Endometrial microvascular endothelial cells (primary cell): ENCODE results near the gene TMEM259. TPM values are rescaled to one million over a fixed set of nuclear protein-coding genes. Genes with fewer than 3 reads are reported as not detected.

ENCODE experiments used
- in situ Hi-C: cut with HindIII; loops from 2 replicates; pipeline ENCODE4 v1.10.0; 2017; ENCODE audit warnings: low sequenced_read_pairs, low pct_unique_long_range_greater_than_20kb; ENCODE audit errors: inconsistent ontology term
- total RNA-seq: library from RNA; depleted of rRNA; stranded (reverse); fragments of >200 nt; gene quantifications from one replicate; pipeline ENCODE4 v1.2.3, GENCODE V29; 2015; ENCODE audit errors: inconsistent ontology term

The TMEM259 gene
- 124 TPM for total RNA-seq

- in situ Hi-C loops = no loop called here
These were observed at the start of gene TMEM259 for GRCh38 chr19:1020868-1021425. TSS of gene TMEM259 (minus strand) at chr19:1021123. CDS start at chr19:1020996, 127 bp downstream.

- in situ Hi-C loops = no loop called here
These were observed 49.6 kb upstream of the TMEM259 start for GRCh38 chr19:1070576-1070930.

- in situ Hi-C loops = no loop called here
These were observed 48.3 kb upstream of the TMEM259 start for GRCh38 chr19:1069009-1069779.

GRCh38 chr19:1068009-1069001 lies 47.4 kb upstream of the TMEM259 start:
- in situ Hi-C loops = no loop called here

GRCh38 chr19:1067341-1067957 lies 46.5 kb upstream of the TMEM259 start:
- in situ Hi-C loops = no loop called here

GRCh38 chr19:1066748-1067340 lies 45.9 kb upstream of the TMEM259 start, which contains the start of gene ARHGAP45:
TSS of gene ARHGAP45 (plus strand) at chr19:1067167. CDS start at chr19:1067406, 239 bp downstream.
- in situ Hi-C loops = no loop called here

- in situ Hi-C loops = no loop called here
These were observed 45.4 kb upstream of the TMEM259 start for GRCh38 chr19:1066251-1066747.

GRCh38 chr19:1065606-1066109 lies 44.7 kb upstream of the TMEM259 start:
- in situ Hi-C loops = no loop called here

- in situ Hi-C loops = no loop called here
These were observed 44.0 kb upstream of the TMEM259 start for GRCh38 chr19:1064661-1065605.

- in situ Hi-C loops = no loop called here
These were observed 43.2 kb upstream of the TMEM259 start for GRCh38 chr19:1063909-1064660.

GRCh38 chr19:1063030-1063908 lies 42.3 kb upstream of the TMEM259 start:
- in situ Hi-C loops = no loop called here

GRCh38 chr19:1062387-1063029 lies 41.6 kb upstream of the TMEM259 start:
- in situ Hi-C loops = no loop called here

GRCh38 chr19:1061987-1062386 lies 41.1 kb upstream of the TMEM259 start:
- in situ Hi-C loops = no loop called here

- in situ Hi-C loops = no loop called here
These were observed 39.8 kb upstream of the TMEM259 start for GRCh38 chr19:1060689-1061088.

- in situ Hi-C loops = no loop called here
These were observed 37.2 kb upstream of the TMEM259 start for GRCh38 chr19:1058112-1058511.
